HG03196 (cell line): ENCODE data around the gene ST3GAL3.
"Not testable (repeated sequence)": the region's sequence is repeated elsewhere in the genome, so short reads cannot be mapped to it uniquely, and the experiment has no call there.

Experiments
- ATAC-seq: cut with Tn5 transposase; IDR thresholded peaks from one replicate; pipeline ENCODE4 v1.9.1; 2021; ENCODE audit not compliant: unreplicated experiment

Gene ST3GAL3

DNA sequence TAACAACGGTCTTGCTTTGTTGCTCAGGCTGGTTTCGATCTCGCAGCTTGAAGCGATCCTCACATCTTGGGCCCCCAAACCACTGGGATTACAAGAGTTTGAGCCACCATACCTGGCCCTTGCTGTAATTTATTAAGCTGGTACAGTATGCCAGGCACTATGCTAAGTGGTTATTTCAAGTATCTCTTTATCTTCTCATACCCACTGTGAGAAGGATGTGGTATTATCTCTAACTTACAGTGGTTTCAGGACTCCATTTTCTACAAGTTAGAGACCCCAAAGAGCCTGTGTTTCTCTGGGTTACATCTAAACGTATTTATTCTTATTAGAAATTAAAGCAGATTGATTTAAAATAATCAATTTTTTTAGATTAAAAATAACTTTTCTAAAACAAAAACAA, 8.1 kb upstream of the ST3GAL3 start:
- no peak for ATAC-seq

DNA sequence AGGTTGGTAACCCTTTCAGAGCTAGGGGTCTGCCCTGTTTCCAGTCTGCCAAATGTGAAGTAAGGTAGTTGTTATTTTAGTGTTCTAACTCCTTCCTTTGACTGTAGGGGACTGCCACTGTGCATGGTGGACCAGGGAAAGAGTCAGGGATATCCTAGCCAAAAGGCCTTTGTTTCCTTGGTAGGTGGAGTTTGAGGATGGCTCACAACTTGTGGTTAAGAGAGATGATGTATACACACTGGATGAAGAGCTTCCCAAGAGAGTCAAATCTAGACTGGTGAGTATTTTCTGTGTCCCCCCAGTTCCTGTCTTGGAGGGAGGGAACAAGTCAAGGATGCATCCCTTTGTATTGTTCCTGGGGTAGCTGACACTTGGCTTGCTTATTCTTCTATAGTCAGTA, 3.5 kb upstream of the ST3GAL3 start:
- no peak for ATAC-seq

DNA sequence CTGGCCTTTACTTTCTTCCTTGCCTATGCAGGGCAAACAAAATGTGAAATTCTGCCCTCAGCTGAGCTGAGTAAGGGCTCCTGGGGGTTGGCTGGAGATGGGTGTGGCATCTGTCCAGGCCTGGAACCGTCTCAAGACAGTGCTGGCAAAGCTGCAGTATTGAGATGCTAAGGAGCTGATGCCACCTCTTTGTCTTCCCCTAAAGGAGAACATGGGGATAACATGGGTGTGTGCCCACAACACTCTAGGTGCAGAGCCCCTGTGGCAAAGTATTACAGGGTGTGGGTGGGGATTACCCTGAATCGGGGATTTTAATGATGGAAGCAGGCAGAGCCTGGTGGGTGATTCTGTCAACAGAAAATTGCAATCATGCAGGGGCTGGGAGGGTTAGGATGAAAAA, 2.5 kb upstream of the ST3GAL3 start:
- no peak for ATAC-seq

DNA sequence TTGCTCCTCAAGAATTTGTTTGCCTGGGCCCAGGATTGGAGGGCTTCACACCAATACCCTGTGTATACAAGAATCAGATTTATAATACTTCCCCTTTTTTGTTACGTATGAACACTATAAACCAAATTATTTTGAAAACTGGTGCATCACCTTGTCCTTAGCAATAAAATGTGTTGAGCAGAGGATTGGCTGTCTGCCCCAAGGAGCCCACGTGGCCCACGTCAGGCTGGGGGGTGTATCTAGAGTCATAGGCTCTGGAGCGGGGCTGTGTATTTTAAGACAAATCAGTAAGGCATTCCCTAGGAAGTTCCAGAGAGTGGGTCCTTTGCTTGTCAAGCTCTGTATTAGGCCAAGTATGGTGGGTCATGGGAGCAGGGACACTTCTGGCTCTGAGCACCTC, 2.0 kb upstream of the ST3GAL3 start:
- no peak for ATAC-seq

DNA sequence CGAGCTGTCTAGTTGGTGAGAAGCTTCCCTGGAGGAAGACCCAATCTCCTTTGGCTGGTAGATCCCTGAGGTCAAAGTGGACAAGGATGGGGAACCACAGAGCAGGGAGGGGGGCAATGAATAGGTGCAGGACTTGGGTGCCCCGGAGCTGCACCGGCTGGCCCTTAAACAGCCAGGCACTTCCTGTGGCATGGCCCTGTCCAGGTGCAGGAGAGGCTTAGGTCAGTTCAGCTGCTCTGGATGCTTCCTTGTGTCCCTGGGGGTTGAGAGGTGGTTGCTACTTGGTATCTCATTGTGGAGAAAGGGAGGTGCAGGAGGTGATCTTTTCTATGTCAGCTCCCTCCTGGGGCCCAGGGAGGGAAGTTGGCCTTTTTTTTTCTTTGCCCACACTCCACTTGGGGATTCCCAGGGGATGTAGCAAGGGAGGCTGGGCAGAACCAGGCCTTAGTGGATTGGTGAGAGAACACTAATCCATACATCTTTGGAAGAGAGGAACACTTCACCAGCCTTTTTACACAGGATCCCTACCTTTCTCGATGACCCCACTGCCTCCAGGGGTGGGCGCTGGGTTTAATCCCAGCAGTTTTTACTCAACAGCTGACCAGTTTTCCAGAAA, 1.2 kb upstream of the ST3GAL3 start:
- no peak for ATAC-seq

DNA sequence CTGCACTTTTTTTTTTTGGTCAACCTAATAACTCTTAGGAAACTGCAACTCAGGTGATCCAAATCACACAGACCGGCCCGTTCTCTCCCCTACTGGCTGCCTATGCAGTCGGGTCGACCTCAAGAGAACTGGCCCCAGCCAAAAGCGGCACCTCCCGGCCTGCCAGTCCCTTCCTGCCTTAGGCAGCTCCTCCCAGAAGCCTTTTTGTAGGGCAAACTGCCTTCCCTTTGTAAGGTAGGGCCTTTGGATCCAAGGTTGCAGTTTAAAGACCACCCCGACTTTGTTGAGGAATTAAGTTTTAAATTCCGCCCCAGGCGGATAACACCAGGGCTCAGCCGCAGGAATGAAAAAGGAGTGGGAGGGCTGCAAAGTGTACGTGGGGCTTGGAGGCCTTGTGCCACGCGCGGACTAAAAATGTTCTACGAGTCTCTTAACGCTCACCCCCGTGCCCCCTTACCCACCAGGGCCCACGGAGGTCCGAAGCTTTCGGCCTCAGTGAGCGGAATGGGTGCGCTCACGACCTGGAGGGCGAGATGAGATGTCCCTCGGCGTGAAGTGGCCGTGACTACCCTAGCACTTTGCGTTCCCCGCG, 642 bp upstream of the ST3GAL3 start:
- ATAC-seq: peak; percentile 4

DNA sequence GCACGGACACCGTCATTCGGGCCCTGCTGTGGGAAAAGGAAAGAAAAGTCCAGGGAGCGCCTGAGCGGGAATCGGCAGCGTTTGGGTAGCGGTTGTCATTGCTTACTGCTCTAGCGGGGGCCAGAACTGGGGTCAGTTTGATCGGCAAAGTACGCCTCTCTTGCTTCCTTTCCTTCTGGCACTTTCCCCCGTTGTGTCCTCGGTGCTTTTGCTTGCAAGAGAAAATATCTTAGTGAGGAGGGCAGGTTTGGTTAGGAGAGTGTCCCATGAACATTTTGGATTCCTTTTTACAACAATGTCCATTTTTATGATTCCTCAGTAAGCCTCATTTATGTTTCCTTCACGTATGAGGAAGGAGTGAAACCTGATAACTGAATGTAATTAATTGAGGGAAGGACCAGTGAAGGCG, 670 bp downstream of the ST3GAL3 start:
- no peak for ATAC-seq

DNA sequence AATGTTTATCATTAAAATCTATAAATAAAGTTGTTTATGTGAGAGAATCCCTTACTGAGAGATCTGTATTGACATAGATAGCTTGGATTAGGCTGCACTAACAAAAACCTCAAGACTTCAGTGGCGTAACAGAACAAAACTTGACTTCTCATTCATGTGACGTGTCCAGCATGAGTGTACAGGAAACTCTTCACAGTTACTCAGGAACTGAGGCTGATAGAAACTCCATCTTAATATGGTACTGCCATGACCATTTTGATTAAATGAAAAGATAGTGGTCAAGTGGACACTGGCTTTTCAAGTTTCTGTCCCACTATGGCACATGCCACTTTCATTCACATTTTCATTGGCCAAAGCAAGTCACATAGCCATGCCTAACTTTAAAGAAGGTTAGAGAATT, 3.7 kb downstream of the ST3GAL3 start:
- ATAC-seq: no peak

DNA sequence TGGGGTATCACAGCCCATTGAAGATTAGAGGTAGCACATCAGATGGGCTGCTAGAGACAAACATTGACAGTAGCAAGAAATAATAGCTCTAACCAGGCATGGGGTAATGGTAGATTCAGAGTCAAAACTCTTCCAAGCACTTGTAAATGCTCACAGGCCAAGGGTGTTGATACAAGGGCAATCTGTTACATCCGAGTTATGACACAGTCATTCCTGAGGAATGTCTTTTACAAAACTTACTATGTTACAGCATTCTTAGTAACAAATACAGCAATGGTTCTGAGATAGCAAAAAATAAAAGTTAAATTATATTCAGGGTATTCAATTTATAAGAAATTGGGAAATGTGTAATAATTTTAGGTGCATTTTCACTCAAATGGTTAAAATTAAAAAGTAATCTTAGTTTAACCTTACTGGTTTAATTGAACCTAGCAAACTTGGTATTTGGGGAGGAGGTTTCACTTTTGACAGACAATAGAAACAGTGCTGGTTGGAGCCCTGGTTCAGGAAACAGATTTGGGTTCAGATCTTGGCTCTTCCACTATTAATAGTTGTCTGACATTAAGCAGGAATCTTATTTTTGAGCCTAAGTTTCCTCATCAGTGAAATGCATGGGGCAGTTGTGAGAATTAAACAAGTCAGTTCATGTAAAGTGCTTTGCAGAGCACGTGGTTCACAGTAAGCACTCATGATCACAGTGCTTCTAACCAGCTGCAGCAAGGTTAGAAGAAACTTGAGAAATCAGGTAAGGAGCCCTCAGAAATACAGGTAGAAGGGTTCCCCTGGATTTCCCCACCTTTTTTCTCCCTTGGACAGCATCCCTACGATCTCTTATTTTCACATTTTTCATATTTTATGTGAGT, 4.4 kb downstream of the ST3GAL3 start:
- no peak for ATAC-seq

DNA sequence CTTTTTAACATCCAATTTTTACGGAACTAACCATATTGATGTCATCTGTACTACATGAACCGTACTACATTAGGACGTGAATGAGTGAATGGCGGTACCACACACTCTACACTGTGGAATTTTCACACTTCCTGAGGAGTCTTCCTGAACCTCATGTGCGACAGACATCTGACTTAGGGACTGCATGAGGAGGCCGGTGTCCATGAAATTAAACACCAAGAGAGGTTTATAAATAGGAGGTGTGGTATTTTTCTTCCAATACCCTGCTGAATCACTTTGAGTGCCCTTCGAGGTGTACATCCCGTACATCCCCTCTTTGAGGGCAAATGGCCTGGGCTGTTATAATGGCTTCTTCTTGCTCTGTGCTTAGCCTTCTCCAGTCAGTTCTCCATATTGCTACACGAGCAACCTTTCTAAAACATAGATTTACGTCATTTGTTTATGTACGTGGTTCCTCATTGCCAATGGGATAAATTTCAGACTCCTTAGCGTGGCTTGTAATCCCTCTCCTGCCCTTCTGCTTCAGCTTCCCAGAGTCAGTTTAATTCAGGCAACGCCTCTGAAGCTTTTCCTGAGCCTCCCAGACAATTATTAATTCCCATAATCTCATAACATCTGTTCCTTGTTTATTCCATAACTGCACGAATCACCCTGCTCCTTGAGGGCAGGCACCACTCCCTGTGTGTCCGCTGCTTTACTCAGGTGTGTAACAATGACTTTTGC, 9.4 kb downstream of the ST3GAL3 start:
- no peak for ATAC-seq

DNA sequence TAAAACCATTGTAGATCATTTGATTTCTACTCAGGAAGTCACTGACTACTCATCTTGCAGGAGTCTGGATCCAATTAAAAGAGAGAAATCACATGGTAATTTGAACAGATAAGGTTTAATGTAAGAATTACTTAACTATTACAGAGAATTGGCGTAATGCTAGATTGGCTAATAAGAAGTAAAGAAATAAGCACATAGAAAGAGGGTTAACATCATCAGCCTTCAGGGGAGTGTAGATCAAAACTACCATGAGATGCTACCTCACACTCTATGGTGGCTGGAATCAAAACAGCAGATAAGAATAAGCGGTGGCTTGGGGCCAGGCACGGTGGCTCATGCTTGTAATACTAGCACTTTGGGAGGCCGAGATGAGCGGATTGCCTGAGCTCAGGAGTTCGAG, 11.7 kb downstream of the ST3GAL3 start:
- no peak for ATAC-seq

DNA sequence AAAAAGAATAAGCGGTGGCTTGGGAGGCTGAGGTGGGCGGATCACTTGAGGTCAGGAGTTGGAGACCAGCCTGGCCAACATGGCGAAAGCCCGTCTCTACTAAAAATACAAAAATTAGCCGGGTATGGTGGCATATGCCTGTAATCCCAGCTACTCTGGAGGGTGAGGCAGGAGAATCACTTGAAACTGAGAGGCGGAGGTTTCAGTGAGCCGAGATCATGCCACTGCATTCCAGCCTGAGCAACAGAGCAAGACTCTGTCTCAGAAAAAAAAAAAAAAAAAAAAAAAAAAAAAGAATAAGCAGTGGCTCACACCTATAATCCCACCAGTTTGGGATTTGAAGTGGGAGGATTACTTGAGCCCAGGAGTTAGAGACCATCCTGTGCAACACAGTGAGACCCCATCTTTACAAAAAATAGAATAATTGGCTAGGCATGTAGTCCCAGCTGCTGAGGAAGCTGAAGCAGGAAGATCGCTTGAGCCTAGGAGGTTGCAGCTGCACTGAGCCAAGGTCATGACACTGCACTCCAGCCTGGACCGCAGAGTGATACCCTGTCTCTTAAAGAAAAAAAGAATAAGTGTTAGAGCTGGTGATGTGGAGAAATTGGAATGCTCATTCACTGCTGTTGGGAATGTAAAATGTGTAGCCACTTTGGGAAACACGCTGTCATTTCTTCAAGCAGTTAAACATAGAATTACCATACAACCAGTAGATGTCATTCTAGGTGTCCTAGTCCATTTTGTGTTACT, 12.5 kb downstream of the ST3GAL3 start:
- ATAC-seq: not testable (repeated sequence)

DNA sequence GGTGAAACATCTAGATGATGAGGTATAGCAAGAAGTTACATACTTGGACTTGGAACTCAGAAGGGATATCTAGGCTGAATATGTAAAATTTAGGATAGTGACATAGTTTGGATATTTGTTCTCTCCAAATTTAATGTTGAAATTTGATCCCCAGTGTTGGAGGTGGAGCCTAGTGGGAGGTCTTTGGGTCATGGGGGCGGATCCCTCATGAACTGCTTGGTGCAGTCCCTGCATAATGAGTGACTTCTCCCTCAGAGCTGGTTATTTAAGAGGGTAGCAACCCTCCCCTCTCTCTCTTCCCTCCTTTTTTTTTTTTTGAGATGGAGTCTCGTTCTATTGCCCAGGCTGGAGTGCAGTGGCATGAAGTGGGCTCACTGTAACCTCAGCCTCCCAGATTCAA, 15.5 kb downstream of the ST3GAL3 start:
- no peak for ATAC-seq

DNA sequence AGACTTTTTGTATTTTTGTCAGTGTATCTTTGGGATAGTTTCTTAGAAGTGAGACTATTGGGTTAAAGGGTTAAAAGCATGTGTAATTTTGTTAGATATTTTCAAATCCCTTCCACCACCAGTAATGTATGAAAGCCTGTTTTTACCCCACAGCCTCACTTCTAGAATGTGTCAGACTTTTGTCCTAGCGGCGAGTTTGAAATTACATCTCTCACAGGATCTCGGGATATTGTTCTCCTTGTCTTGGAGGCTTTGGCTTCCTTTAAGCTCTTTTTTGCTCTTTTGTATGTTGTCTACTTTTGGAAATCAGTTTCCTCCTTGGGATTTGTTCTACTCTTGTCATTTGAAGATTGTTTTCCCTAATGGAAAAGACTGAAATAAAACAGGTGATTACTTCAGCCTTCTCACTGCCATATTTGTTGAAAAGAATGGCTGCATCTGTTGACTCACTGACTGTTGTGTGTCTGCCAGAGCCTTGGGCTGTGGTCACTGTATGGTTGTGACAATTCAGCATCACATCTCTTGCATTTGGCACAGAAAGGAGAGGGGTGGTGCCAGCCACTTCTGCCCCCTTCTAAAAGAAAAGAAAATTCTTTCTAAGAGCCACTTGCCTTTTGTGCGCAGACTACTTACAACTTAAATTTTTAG, 22.6 kb downstream of the ST3GAL3 start:
- no peak for ATAC-seq

DNA sequence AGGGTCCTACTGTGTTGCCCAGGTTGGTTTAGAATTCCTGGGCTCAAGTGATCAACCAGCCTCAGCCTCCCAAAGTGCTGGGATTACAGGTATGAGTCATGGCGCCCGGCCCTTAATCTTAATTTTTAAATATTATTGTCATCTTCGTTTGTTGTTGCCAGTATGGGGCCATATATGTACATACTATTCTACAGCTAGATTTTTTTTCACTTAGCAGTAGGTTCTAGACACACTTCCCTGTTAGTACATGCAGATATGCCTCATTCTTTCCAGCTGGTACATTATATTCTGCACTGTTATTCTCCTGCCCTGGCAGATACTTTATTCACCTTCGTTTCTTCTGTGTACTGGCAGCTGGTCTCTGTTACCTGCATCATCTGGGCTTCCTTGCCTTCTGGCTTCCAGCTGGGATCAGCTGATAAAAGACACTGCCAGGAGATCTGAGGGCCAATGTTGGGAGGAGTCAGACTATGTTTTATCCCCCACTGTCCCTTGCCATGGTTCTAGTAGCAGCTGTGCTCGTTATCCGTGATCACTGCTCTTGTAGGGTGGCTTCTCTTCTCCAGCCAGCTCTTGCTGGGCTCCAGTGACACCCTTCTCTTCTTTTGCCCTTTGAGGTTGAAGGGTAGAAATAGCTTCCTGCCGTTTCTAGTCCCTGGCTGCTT, 24.7 kb downstream of the ST3GAL3 start:
- ATAC-seq: no peak

DNA sequence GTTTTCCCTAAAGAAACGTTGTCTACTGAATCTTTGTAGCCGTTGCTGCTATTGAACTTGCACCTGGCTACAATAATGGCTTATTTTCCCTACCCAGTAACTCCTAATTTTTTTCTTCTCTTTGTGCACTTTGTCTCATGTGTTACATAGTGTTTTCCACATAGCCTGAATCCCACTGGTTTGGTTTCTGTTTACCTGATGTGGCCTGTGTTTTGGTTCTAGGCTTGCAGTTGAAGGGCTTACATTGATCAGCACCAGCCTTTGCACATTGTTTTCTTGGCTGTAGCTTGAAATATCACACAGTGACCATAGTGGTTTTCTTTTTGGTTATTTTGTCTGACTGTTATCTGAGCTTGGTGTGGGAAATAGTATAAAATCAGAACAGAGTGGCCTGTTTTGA, 29.5 kb downstream of the ST3GAL3 start:
- no peak for ATAC-seq

DNA sequence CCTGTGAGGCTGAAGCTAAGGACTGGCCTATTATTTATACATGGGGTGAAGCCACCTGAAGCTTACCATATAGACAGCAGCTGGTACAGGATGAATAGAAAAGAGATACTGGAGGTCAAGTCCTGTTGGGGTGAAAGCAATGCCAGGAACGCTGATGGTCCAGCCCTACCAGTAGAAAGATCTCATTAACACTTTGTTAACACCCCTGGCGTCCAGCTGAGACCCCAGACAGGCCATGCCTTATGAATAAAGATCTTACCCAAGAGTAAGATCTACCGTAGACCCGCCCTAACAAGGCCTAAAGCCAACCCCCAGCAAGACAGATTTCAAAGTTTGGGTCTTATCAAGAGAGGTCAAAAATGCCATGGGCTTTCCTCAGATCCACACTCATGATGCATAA, 34.7 kb downstream of the ST3GAL3 start:
- ATAC-seq: no peak

DNA sequence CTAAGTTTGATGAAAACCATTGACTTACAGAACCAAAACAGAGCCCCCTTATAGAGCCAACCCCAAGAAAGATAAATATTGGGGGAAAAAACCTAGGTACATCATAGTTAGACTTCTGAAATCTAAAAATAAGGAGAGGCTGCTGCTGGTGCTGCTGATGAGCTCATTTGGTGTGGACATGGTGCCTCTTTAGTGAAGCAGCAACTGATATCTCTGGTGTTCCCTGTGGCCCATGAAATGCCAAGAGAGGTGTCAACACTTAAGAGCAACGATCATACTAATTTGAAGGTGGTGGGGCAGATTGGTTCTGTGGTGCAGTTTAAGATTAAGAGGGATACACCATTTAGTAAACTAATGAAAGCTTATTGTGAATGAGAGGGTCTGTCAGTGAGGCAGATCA, 35.9 kb downstream of the ST3GAL3 start:
- ATAC-seq: no peak

DNA sequence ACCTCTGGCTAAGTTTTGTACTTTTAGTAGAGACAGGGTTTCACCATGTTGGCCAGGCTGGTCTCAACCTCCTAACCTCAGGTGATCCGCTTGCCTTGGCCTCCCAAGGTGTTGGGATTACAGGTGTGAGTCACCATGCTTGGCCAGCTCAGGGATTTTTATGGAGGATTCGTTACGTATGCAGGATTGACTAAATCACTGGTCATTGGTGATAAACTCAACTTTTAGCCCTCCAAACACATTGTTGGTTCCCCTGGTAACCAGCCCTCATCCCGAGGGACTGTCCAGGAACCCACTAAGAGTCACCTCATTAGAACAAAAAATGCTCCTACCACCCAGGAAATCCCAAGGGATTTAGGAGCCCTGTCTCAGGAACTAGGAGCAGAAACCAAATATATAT, 40.4 kb downstream of the ST3GAL3 start:
- ATAC-seq: no peak

DNA sequence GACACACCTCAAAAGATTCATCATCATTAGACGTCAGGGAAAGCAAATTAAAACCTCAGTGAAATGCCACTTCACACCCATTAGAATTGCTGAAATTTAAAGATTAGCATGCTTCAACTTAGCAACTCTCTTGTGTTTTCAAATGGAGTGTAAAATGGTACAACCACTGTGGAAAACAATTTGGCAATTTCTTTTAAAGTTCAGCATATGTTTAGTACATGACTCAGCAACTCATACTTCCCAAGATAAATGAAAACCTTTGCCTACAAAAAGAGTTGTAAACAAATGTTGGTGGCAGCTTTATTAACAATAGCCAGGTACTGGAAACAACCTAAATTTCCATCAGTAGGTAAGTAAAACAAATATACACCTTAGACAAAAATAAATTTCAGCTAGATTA, 42.7 kb downstream of the ST3GAL3 start:
- ATAC-seq: no peak
